ENCODE measurements around the gene STARD4. TPM values are rescaled to one million over a fixed set of nuclear protein-coding genes. Genes with fewer than 3 reads are reported as not detected.
A peak's percentile ranks its signal among the peaks of the same experiment; 100 is the strongest.

Gene STARD4
- total and polyA plus RNA-seq, 2 of the 13 experiments (the other 11 are each of a cell fraction or from before 2014, with no cell fraction given) = 27.4 to 66.9 TPM

DNA sequence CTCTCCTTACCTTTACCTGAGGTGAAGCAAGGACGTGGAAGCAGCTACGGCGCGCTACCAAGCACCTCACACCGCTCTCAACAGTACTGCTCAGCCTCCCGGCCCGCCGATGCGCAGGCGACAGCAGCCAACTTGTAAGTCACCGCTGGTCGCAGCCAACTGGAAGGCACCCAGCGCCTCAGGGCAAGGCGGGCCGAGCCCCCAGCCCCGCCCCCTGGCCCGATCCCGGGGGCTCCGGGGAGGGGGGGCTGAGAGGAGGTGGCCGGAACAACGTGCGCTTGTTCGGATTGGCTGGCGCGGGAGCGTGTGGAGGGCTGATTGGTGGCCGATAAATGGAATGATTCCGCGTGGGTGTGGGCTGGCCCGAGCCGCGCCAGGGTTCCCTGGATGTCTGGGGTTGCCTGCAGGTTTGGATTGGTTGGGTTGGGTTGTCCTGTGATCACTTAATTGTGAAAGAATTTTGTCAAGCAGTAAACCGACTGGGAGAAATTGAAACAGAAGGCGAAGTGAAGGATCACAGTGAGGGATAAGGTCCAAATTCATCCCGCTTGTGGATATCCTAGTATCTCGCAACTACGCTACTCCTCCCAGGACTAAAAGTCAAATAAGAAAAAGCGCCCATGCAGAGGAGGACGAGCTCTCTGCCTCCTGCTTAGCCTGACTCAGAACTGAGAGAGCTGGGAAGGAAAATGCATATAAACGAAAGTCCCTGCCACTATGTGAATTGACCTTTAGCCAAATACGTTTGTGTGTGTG lies at the start of gene STARD4 (continued):
- TF ChIP-seq, protein P1, sequence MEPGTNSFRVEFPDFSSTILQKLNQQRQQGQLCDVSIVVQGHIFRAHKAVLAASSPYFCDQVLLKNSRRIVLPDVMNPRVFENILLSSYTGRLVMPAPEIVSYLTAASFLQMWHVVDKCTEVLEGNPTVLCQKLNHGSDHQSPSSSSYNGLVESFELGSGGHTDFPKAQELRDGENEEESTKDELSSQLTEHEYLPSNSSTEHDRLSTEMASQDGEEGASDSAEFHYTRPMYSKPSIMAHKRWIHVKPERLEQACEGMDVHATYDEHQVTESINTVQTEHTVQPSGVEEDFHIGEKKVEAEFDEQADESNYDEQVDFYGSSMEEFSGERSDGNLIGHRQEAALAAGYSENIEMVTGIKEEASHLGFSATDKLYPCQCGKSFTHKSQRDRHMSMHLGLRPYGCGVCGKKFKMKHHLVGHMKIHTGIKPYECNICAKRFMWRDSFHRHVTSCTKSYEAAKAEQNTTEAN (CRISPR knock-in tag; conservative IDR thresholded peaks at IDR 0.05) = peak; percentile 69; the same call in 1 of the 2 replicates
- peak; percentile 64; the same call in 1 of the 2 replicates for TF ChIP-seq ZKSCAN8 (CRISPR knock-in tag; IDR thresholded peaks at IDR 0.05; ENCODE audit: borderline replicate concordance)
- peak; percentile 72; the same call in 1 of the 2 replicates for TF ChIP-seq KMT2B (CRISPR knock-in tag; IDR thresholded peaks at IDR 0.05)
- TF ChIP-seq ZSCAN30 (CRISPR knock-in tag; IDR thresholded peaks at IDR 0.05) = peak; percentile 15; the same call in 1 of the 2 replicates
- TF ChIP-seq, protein P2, sequence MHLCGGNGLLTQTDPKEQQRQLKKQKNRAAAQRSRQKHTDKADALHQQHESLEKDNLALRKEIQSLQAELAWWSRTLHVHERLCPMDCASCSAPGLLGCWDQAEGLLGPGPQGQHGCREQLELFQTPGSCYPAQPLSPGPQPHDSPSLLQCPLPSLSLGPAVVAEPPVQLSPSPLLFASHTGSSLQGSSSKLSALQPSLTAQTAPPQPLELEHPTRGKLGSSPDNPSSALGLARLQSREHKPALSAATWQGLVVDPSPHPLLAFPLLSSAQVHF (CRISPR knock-in tag; IDR thresholded peaks at IDR 0.05) = 0 out of 2 replicates have a peak, but pooled peaks have one; percentile 54
- peak; percentile 63; the same call in 1 of the 2 replicates for TF ChIP-seq ZNF773 (CRISPR knock-in tag; IDR thresholded peaks at IDR 0.05; ENCODE audit: borderline replicate concordance)
- TF ChIP-seq HMG20B (CRISPR knock-in tag; conservative IDR thresholded peaks at IDR 0.05) = no peak; the same call in 1 of the 2 replicates
- no peak for TF ChIP-seq ATAD3A (CRISPR knock-in tag; IDR thresholded peaks at IDR 0.05)
- TF ChIP-seq NR2F6 (IDR thresholded peaks at IDR 0.05) = peak; percentile 45; the same call in 1 of the 2 replicates
- TF ChIP-seq NR2F6 (CRISPR knock-in tag; IDR thresholded peaks at IDR 0.05) = peak; percentile 39
- TF ChIP-seq, protein P3, sequence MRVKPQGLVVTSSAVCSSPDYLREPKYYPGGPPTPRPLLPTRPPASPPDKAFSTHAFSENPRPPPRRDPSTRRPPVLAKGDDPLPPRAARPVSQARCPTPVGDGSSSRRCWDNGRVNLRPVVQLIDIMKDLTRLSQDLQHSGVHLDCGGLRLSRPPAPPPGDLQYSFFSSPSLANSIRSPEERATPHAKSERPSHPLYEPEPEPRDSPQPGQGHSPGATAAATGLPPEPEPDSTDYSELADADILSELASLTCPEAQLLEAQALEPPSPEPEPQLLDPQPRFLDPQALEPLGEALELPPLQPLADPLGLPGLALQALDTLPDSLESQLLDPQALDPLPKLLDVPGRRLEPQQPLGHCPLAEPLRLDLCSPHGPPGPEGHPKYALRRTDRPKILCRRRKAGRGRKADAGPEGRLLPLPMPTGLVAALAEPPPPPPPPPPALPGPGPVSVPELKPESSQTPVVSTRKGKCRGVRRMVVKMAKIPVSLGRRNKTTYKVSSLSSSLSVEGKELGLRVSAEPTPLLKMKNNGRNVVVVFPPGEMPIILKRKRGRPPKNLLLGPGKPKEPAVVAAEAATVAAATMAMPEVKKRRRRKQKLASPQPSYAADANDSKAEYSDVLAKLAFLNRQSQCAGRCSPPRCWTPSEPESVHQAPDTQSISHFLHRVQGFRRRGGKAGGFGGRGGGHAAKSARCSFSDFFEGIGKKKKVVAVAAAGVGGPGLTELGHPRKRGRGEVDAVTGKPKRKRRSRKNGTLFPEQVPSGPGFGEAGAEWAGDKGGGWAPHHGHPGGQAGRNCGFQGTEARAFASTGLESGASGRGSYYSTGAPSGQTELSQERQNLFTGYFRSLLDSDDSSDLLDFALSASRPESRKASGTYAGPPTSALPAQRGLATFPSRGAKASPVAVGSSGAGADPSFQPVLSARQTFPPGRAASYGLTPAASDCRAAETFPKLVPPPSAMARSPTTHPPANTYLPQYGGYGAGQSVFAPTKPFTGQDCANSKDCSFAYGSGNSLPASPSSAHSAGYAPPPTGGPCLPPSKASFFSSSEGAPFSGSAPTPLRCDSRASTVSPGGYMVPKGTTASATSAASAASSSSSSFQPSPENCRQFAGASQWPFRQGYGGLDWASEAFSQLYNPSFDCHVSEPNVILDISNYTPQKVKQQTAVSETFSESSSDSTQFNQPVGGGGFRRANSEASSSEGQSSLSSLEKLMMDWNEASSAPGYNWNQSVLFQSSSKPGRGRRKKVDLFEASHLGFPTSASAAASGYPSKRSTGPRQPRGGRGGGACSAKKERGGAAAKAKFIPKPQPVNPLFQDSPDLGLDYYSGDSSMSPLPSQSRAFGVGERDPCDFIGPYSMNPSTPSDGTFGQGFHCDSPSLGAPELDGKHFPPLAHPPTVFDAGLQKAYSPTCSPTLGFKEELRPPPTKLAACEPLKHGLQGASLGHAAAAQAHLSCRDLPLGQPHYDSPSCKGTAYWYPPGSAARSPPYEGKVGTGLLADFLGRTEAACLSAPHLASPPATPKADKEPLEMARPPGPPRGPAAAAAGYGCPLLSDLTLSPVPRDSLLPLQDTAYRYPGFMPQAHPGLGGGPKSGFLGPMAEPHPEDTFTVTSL (CRISPR knock-in tag; IDR thresholded peaks at IDR 0.05; ENCODE audit: borderline replicate concordance) = peak; percentile 36; the same call in 1 of the 2 replicates
- peak; percentile 46; the same call in 1 of the 2 replicates for TF ChIP-seq TMF1 (CRISPR knock-in tag; IDR thresholded peaks at IDR 0.05; ENCODE audit: low read depth)
- TF ChIP-seq, protein P4, sequence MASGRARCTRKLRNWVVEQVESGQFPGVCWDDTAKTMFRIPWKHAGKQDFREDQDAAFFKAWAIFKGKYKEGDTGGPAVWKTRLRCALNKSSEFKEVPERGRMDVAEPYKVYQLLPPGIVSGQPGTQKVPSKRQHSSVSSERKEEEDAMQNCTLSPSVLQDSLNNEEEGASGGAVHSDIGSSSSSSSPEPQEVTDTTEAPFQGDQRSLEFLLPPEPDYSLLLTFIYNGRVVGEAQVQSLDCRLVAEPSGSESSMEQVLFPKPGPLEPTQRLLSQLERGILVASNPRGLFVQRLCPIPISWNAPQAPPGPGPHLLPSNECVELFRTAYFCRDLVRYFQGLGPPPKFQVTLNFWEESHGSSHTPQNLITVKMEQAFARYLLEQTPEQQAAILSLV (CRISPR knock-in tag; IDR thresholded peaks at IDR 0.05; ENCODE audit: borderline replicate concordance) = peak; percentile 87; the same call in 1 of the 2 replicates
- 0 out of 2 replicates have a peak, but pooled peaks have one; percentile 47 for TF ChIP-seq ZNF777 (CRISPR knock-in tag; IDR thresholded peaks at IDR 0.05)
- TF ChIP-seq, protein P5, sequence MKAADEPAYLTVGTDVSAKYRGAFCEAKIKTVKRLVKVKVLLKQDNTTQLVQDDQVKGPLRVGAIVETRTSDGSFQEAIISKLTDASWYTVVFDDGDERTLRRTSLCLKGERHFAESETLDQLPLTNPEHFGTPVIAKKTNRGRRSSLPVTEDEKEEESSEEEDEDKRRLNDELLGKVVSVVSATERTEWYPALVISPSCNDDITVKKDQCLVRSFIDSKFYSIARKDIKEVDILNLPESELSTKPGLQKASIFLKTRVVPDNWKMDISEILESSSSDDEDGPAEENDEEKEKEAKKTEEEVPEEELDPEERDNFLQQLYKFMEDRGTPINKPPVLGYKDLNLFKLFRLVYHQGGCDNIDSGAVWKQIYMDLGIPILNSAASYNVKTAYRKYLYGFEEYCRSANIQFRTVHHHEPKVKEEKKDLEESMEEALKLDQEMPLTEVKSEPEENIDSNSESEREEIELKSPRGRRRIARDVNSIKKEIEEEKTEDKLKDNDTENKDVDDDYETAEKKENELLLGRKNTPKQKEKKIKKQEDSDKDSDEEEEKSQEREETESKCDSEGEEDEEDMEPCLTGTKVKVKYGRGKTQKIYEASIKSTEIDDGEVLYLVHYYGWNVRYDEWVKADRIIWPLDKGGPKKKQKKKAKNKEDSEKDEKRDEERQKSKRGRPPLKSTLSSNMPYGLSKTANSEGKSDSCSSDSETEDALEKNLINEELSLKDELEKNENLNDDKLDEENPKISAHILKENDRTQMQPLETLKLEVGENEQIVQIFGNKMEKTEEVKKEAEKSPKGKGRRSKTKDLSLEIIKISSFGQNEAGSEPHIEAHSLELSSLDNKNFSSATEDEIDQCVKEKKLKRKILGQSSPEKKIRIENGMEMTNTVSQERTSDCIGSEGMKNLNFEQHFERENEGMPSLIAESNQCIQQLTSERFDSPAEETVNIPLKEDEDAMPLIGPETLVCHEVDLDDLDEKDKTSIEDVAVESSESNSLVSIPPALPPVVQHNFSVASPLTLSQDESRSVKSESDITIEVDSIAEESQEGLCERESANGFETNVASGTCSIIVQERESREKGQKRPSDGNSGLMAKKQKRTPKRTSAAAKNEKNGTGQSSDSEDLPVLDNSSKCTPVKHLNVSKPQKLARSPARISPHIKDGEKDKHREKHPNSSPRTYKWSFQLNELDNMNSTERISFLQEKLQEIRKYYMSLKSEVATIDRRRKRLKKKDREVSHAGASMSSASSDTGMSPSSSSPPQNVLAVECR (CRISPR knock-in tag; IDR thresholded peaks at IDR 0.05; ENCODE audit: borderline replicate concordance) = peak; percentile 90; the same call in 1 of the 2 replicates
